ENCODE results near the gene HDAC9.

GRCh38 chr7:18952846-18953245 lies 457.3 kb downstream of the HDAC9 start:
- TF ChIP-seq ZFP3 (CRISPR knock-in tag; IDR thresholded peaks at IDR 0.05) = no peak
- TF ChIP-seq POU6F1 (CRISPR knock-in tag; IDR thresholded peaks at IDR 0.05; ENCODE audit: borderline replicate concordance, low read depth) = no peak
- TF ChIP-seq TCF4 (CRISPR knock-in tag; IDR thresholded peaks at IDR 0.05; ENCODE audit: borderline replicate concordance) = no peak
- no peak for TF ChIP-seq ZNF8 (CRISPR knock-in tag; IDR thresholded peaks at IDR 0.05)
- no peak for TF ChIP-seq TOX (CRISPR knock-in tag; IDR thresholded peaks at IDR 0.05; ENCODE audit: borderline replicate concordance)
- no peak for TF ChIP-seq ZFP30 (CRISPR knock-in tag; IDR thresholded peaks at IDR 0.05)

Measured in SK-N-SH treated with all-trans-retinoic acid at 6 μM for 48 hours (cell line).